ENCODE measurements around the gene ANAPC7. TPM values are rescaled to one million over a fixed set of nuclear protein-coding genes. Genes with fewer than 3 reads are reported as not detected.

ANAPC7 gene
- total and polyA plus RNA-seq, 2 of the 13 experiments (the other 11 are each of a cell fraction or from before 2014, with no cell fraction given): 40.0 to 69.1 TPM

GRCh38 chr12:110403146-110403975 is at the start of gene ANAPC7 (continued):
- TF ChIP-seq SPEN (CRISPR knock-in tag; IDR thresholded peaks at IDR 0.05; ENCODE audit: low read depth): peak; percentile 58
- peak; percentile 86 for TF ChIP-seq ZNF451 (CRISPR knock-in tag; IDR thresholded peaks at IDR 0.05)
- TF ChIP-seq CEBPG (CRISPR knock-in tag; IDR thresholded peaks at IDR 0.05): no peak
- no peak for TF ChIP-seq CTCF (CRISPR knock-in tag; IDR thresholded peaks at IDR 0.05)
- TF ChIP-seq ZNF563 (CRISPR knock-in tag; IDR thresholded peaks at IDR 0.05): peak; percentile 72; the same call in 1 of the 2 replicates
- TF ChIP-seq ZNF44 (CRISPR knock-in tag; IDR thresholded peaks at IDR 0.05): no peak
- TF ChIP-seq ZNF263 (CRISPR knock-in tag; IDR thresholded peaks at IDR 0.05): peak; percentile 48; the same call in 1 of the 2 replicates
- 0 out of 2 replicates have a peak, but pooled peaks have one; percentile 71 for TF ChIP-seq ZNF33B (CRISPR knock-in tag; IDR thresholded peaks at IDR 0.05)
- no peak for TF ChIP-seq NCOA5 (CRISPR knock-in tag; IDR thresholded peaks at IDR 0.05)
- peak; percentile 69; the same call in 1 of the 2 replicates for TF ChIP-seq ZNF766 (CRISPR knock-in tag; IDR thresholded peaks at IDR 0.05; ENCODE audit: borderline replicate concordance)
- TF ChIP-seq, protein P1, sequence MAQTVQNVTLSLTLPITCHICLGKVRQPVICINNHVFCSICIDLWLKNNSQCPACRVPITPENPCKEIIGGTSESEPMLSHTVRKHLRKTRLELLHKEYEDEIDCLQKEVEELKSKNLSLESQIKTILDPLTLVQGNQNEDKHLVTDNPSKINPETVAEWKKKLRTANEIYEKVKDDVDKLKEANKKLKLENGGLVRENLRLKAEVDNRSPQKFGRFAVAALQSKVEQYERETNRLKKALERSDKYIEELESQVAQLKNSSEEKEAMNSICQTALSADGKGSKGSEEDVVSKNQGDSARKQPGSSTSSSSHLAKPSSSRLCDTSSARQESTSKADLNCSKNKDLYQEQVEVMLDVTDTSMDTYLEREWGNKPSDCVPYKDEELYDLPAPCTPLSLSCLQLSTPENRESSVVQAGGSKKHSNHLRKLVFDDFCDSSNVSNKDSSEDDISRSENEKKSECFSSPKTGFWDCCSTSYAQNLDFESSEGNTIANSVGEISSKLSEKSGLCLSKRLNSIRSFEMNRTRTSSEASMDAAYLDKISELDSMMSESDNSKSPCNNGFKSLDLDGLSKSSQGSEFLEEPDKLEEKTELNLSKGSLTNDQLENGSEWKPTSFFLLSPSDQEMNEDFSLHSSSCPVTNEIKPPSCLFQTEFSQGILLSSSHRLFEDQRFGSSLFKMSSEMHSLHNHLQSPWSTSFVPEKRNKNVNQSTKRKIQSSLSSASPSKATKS (CRISPR knock-in tag; IDR thresholded peaks at IDR 0.05): 0 out of 2 replicates have a peak, but pooled peaks have one; percentile 54
- TF ChIP-seq ZBTB21 (CRISPR knock-in tag; IDR thresholded peaks at IDR 0.05): no peak
- TF ChIP-seq RFX5 (IDR thresholded peaks at IDR 0.05; ENCODE audit: low read depth, low read length): no peak
- peak; percentile 38; the same call in 1 of the 2 replicates for TF ChIP-seq REPIN1 (CRISPR knock-in tag; IDR thresholded peaks at IDR 0.05; ENCODE audit: borderline replicate concordance, low read depth)
- TF ChIP-seq RFX3 (CRISPR knock-in tag; IDR thresholded peaks at IDR 0.05): no peak
- TF ChIP-seq ONECUT2 (CRISPR knock-in tag; IDR thresholded peaks at IDR 0.05): no peak
- TF ChIP-seq SMAD9 (CRISPR knock-in tag; IDR thresholded peaks at IDR 0.05): 0 out of 2 replicates have a peak, but pooled peaks have one; percentile 69
- peak; percentile 61 for TF ChIP-seq HES4 (CRISPR knock-in tag; IDR thresholded peaks at IDR 0.05; ENCODE audit: borderline replicate concordance)
- no peak for TF ChIP-seq MED13 (CRISPR knock-in tag; IDR thresholded peaks at IDR 0.05)
- TF ChIP-seq CEBPZ (IDR thresholded peaks at IDR 0.05; ENCODE audit: low read length): no peak
- no peak; the same call in 1 of the 2 replicates for TF ChIP-seq SIN3B (IDR thresholded peaks at IDR 0.05; ENCODE audit: low read length)
- TF ChIP-seq, protein P2, sequence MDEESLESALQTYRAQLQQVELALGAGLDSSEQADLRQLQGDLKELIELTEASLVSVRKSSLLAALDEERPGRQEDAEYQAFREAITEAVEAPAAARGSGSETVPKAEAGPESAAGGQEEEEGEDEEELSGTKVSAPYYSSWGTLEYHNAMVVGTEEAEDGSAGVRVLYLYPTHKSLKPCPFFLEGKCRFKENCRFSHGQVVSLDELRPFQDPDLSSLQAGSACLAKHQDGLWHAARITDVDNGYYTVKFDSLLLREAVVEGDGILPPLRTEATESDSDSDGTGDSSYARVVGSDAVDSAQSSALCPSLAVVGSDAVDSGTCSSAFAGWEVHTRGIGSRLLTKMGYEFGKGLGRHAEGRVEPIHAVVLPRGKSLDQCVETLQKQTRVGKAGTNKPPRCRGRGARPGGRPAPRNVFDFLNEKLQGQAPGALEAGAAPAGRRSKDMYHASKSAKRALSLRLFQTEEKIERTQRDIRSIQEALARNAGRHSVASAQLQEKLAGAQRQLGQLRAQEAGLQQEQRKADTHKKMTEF (CRISPR knock-in tag; IDR thresholded peaks at IDR 0.05): peak; percentile 63; the same call in 1 of the 2 replicates

All from HepG2 (cell line).